ENCODE results near the gene CCDC91.

CCDC91 gene

DNA sequence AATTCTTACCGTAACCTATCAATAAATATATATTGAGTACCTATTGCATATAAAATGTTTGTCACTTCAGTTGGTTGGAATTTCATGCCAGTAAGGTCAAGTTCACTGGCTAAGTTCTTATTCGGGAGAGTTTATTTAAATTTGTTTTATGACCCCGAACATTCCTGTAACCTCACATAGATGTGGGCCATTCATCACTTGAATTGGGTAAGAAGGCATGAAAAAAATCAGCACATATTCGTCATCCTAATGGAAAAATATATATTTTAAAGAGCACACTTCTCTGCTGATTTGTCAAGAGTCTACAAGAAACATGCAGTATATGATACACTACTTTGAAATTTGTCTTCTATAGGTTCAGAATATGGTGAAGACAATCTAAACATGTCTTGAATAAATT lies 263.4 kb downstream of the CCDC91 start:
- H3K27ac ChIP-seq (replicated peaks), result no peak overlapping the region
- no peak for DNase-seq (ENCODE audit: low read depth in 1 of 2, low spot score in 1 of 2)
- H3K27me3 ChIP-seq (ENCODE audit: insufficient read depth, poor library complexity, severe bottlenecking), result no peaks in the 10 kb centered on the region
- TF ChIP-seq GABPA (IDR thresholded peaks at IDR 0.05; ENCODE audit: low read depth), result no peak
- TF ChIP-seq SPI1 (IDR thresholded peaks at IDR 0.05; ENCODE audit: borderline replicate concordance, low read depth), result no peak
- TF ChIP-seq, protein P1, sequence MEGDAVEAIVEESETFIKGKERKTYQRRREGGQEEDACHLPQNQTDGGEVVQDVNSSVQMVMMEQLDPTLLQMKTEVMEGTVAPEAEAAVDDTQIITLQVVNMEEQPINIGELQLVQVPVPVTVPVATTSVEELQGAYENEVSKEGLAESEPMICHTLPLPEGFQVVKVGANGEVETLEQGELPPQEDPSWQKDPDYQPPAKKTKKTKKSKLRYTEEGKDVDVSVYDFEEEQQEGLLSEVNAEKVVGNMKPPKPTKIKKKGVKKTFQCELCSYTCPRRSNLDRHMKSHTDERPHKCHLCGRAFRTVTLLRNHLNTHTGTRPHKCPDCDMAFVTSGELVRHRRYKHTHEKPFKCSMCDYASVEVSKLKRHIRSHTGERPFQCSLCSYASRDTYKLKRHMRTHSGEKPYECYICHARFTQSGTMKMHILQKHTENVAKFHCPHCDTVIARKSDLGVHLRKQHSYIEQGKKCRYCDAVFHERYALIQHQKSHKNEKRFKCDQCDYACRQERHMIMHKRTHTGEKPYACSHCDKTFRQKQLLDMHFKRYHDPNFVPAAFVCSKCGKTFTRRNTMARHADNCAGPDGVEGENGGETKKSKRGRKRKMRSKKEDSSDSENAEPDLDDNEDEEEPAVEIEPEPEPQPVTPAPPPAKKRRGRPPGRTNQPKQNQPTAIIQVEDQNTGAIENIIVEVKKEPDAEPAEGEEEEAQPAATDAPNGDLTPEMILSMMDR (IDR thresholded peaks at IDR 0.05; ENCODE audit: insufficient read depth, low read length), result no peak
- TF ChIP-seq, protein P2, sequence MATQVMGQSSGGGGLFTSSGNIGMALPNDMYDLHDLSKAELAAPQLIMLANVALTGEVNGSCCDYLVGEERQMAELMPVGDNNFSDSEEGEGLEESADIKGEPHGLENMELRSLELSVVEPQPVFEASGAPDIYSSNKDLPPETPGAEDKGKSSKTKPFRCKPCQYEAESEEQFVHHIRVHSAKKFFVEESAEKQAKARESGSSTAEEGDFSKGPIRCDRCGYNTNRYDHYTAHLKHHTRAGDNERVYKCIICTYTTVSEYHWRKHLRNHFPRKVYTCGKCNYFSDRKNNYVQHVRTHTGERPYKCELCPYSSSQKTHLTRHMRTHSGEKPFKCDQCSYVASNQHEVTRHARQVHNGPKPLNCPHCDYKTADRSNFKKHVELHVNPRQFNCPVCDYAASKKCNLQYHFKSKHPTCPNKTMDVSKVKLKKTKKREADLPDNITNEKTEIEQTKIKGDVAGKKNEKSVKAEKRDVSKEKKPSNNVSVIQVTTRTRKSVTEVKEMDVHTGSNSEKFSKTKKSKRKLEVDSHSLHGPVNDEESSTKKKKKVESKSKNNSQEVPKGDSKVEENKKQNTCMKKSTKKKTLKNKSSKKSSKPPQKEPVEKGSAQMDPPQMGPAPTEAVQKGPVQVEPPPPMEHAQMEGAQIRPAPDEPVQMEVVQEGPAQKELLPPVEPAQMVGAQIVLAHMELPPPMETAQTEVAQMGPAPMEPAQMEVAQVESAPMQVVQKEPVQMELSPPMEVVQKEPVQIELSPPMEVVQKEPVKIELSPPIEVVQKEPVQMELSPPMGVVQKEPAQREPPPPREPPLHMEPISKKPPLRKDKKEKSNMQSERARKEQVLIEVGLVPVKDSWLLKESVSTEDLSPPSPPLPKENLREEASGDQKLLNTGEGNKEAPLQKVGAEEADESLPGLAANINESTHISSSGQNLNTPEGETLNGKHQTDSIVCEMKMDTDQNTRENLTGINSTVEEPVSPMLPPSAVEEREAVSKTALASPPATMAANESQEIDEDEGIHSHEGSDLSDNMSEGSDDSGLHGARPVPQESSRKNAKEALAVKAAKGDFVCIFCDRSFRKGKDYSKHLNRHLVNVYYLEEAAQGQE (IDR thresholded peaks at IDR 0.05; ENCODE audit: insufficient replicate concordance, low read depth), result no peak
- TF ChIP-seq POLR2AphosphoS5 (IDR thresholded peaks at IDR 0.05; ENCODE audit: low read depth), result no peak
- H3K4me3 ChIP-seq (replicated peaks; ENCODE audit: insufficient read depth, low read length), result no peak overlapping the region

DNA sequence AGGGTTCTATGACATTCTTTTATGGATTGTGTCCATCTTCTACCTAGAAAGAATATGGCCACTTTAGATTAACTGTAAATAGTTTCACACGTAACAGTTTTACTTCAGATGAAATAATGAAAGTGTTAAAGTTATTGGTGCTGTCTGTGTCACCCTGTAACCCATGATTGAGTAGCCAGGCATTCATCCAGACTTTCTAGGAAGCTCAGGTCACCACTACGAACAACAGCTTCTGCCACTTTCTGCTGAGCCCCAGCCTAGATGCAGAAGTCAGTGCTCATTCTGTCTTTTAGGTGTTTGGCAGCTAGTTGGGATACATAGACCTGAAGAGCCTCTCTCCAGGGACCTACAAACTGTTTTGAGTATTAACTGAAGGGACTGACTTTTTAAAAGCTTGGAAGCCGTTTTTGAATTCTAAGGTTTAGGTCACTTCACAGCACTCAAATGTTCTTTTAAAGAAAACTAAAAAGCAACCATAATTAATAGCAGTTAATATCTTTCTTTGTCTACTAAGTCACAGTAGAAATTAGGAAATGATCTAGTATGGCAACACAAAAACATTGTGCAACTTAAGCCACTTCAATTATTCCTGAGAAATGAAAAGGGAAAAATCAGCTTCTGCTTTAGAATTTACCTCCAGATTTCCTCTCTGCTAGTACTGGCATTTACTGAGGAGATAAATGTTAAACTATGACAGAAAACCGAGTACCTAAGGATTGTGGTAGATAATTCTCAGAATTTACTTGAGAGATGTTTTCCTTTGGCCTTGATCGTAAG lies 266.9 kb downstream of the CCDC91 start:
- no peak for DNase-seq (ENCODE audit: low read depth in 1 of 2, low spot score in 1 of 2)
- H3K27ac ChIP-seq (replicated peaks), result no peak overlapping the region

GRCh38 chr12:28457785-28458184 lies 267.5 kb downstream of the CCDC91 start:
- no peak for DNase-seq (ENCODE audit: low read depth in 1 of 2, low spot score in 1 of 2)
- TF ChIP-seq, protein P1 (IDR thresholded peaks at IDR 0.05; ENCODE audit: insufficient read depth, low read length), result no peak
- TF ChIP-seq POLR2AphosphoS5 (IDR thresholded peaks at IDR 0.05; ENCODE audit: low read depth), result no peak
- TF ChIP-seq, protein P2 (IDR thresholded peaks at IDR 0.05; ENCODE audit: insufficient replicate concordance, low read depth), result no peak
- no peak for TF ChIP-seq SPI1 (IDR thresholded peaks at IDR 0.05; ENCODE audit: borderline replicate concordance, low read depth)
- TF ChIP-seq GABPA (IDR thresholded peaks at IDR 0.05; ENCODE audit: low read depth), result no peak
- H3K27me3 ChIP-seq (ENCODE audit: insufficient read depth, poor library complexity, severe bottlenecking), result no peaks in the 10 kb centered on the region
- no peak overlapping the region for H3K27ac ChIP-seq (replicated peaks)
- H3K4me3 ChIP-seq (replicated peaks; ENCODE audit: insufficient read depth, low read length), result no peak overlapping the region

More for the DNA sequence above, 266.9 kb downstream of the CCDC91 start:
- Histone ChIP-seq H3K27me3 (ENCODE audit: insufficient read depth, poor library complexity, severe bottlenecking) (no peaks in the 10 kb centered on the region), H3K4me3 (replicated peaks; ENCODE audit: insufficient read depth, low read length) (no peak overlapping the region)
- TF ChIP-seq SPI1 (IDR thresholded peaks at IDR 0.05; ENCODE audit: borderline replicate concordance, low read depth) (no peak), GABPA (IDR thresholded peaks at IDR 0.05; ENCODE audit: low read depth) (no peak), POLR2AphosphoS5 (IDR thresholded peaks at IDR 0.05; ENCODE audit: low read depth) (no peak)
- TF ChIP-seq, protein P1 (IDR thresholded peaks at IDR 0.05; ENCODE audit: insufficient read depth, low read length), result no peak
- TF ChIP-seq, protein P2 (IDR thresholded peaks at IDR 0.05; ENCODE audit: insufficient replicate concordance, low read depth), result no peak
